ENCODE data around the gene NR2F1-AS1. TPM values are rescaled to one million over a fixed set of nuclear protein-coding genes. Genes with fewer than 3 reads are reported as not detected.

The NR2F1-AS1 gene
- total RNA-seq, result 16.2 TPM
- long read RNA-seq, partial matches to known transcripts, result 0 of 16 reads
- long read RNA-seq, other reads (novel, unspliced or antisense), result 11 of 16 reads

DNA sequence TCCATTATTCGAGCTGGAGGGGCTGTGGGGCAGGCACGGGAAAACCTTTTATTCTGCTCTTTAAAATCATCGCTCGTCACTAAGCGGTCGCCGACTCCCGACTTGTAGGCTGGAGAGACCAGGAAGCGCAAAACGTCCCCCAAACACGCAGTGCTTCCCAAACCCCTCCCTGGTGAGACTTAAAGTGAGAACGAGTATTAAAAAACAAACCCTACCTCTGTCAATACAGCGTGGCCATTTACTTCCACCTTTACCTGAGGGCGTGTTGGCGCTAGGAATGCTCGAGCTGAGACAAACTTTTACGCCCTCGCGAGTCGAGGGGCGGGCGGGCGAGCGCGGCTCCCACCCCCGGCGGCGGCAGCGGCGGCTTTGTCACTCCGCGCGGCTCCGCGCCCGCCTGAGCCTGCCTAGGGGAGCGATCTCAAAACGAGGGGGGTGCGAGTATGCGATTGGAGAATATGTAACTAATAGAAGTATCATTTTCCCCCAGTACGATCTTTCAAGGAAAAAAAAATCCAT is at the start of gene NR2F1-AS1:
Gene NR2F1-AS1, minus strand, starts transcription at position 293 of the 519 bp plus-strand sequence.
- Histone ChIP-seq H3K4me1 (peaks cover 26% of the 10 kb centered on the region), H3K4me3 (peak within 1 kb of the TSS; percentile 65), H3K27ac (peak within 1 kb of the TSS; percentile 86), H3K27me3 (peaks cover 56% of the 10 kb centered on the region), H3K9me3 (no peaks in the 10 kb centered on the region), H3K36me3 (no peaks in the 10 kb centered on the region)
- intact Hi-C loops (cut with DNase I), result loop anchor here (10.0 kb wide), 1 partner anchor 214 kb away; no protein-coding TSS in a partner anchor
- no peak for DNase-seq
- no peak for ATAC-seq
- TF ChIP-seq, protein P1, sequence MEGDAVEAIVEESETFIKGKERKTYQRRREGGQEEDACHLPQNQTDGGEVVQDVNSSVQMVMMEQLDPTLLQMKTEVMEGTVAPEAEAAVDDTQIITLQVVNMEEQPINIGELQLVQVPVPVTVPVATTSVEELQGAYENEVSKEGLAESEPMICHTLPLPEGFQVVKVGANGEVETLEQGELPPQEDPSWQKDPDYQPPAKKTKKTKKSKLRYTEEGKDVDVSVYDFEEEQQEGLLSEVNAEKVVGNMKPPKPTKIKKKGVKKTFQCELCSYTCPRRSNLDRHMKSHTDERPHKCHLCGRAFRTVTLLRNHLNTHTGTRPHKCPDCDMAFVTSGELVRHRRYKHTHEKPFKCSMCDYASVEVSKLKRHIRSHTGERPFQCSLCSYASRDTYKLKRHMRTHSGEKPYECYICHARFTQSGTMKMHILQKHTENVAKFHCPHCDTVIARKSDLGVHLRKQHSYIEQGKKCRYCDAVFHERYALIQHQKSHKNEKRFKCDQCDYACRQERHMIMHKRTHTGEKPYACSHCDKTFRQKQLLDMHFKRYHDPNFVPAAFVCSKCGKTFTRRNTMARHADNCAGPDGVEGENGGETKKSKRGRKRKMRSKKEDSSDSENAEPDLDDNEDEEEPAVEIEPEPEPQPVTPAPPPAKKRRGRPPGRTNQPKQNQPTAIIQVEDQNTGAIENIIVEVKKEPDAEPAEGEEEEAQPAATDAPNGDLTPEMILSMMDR (IDR thresholded peaks at IDR 0.05), result no peak

DNA sequence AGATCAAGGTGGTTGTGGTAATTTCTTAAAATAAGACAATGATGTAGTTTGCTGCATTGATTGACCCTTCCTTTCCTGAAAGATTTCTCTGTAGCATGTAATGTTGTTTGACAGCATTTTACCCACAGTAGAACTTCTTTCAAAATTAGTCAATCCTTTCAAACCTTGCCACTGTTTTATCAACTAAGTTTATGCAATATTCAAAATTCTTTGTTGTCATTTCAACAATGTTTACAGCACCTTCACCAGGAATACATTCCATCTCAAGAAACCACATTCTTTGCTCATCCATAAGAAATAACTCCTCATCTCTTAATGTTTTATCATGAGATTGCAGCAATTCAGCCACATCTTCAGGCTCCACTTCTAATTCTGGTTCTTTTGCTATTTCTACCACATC is 45.8 kb upstream of the NR2F1-AS1 start:
- TF ChIP-seq, protein P1 (IDR thresholded peaks at IDR 0.05), result no peak
- intact Hi-C loops (cut with DNase I), result no loop called here
- no peaks in the 10 kb centered on the region for H3K4me1 ChIP-seq

GRCh38 chr5:93623153-93623552 is 42.1 kb upstream of the NR2F1-AS1 start:
- no peaks in the 10 kb centered on the region for H3K4me1 ChIP-seq
- no peaks in the 10 kb centered on the region for H3K36me3 ChIP-seq
- intact Hi-C loops (cut with DNase I), result no loop called here
- DNase-seq (no peak), ATAC-seq (no peak)
- no peak overlapping the region for H3K4me3 ChIP-seq
- no peak overlapping the region for H3K27ac ChIP-seq
- no peaks in the 10 kb centered on the region for H3K27me3 ChIP-seq
- TF ChIP-seq, protein P1 (IDR thresholded peaks at IDR 0.05), result no peak
- H3K9me3 ChIP-seq, result no peaks in the 10 kb centered on the region

More for the DNA sequence above, 45.8 kb upstream of the NR2F1-AS1 start:
- Histone ChIP-seq H3K27ac (no peak overlapping the region), H3K9me3 (no peaks in the 10 kb centered on the region), H3K4me3 (no peak overlapping the region), H3K27me3 (no peaks in the 10 kb centered on the region), H3K36me3 (no peaks in the 10 kb centered on the region)
- ATAC-seq, result no peak
- DNase-seq, result no peak

DNA sequence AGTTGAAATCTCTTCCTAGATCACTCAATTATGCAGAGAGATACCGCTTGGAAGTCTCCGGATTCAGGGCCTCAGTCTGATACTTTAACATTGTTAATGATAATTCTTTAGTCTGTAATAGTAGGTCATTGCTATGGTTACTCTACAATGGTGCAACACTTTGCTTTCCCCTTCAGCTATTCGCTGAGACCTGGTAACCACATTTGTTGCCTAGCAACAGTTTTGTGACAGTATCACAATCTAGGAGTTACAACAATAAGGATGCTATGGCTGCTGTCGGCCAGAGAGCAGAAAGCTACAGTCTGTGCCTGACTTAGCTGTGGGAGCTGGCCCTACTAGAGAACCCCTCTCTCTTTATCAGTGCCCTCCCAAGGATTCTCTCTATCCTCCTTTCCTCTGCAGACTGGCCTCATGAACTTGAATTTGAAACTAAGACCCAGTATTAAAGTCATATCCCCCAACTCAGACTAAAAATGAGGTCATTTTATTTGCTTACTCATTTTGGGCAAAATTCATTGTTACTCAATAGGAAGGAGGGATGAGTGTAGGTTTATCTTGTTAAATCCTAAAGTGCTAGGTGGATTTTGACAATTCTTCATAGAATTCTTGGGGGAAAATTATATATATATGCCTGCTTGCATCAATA is 41.3 kb upstream of the NR2F1-AS1 start:
- DNase-seq (no peak), ATAC-seq (no peak)
- no peaks in the 10 kb centered on the region for H3K36me3 ChIP-seq
- no peak overlapping the region for H3K4me3 ChIP-seq
- H3K4me1 ChIP-seq, result no peaks in the 10 kb centered on the region
- TF ChIP-seq, protein P1 (IDR thresholded peaks at IDR 0.05), result no peak
- H3K27me3 ChIP-seq, result no peaks in the 10 kb centered on the region
- no peaks in the 10 kb centered on the region for H3K9me3 ChIP-seq
- H3K27ac ChIP-seq, result peak overlapping the region; percentile 71
- intact Hi-C loops (cut with DNase I), result no loop called here

- intact Hi-C loops (cut with DNase I), result no loop called here
- Histone ChIP-seq H3K9me3 (no peaks in the 10 kb centered on the region), H3K27me3 (no peaks in the 10 kb centered on the region), H3K4me3 (peak overlapping the region; percentile 66), H3K4me1 (no peaks in the 10 kb centered on the region), H3K36me3 (no peaks in the 10 kb centered on the region), H3K27ac (peak overlapping the region; percentile 71)
- TF ChIP-seq, protein P1 (IDR thresholded peaks at IDR 0.05), result no peak
- DNase-seq (peak; percentile 89), ATAC-seq (peak; percentile 90)
Measured at GRCh38 chr5:93621327-93621798, 40.3 kb upstream of the NR2F1-AS1 start.
